Right atrium auricular region (tissue), 2 donors: ENCODE results near the gene CAPRIN1. TPM values are rescaled to one million over a fixed set of nuclear protein-coding genes. Genes with fewer than 3 reads are reported as not detected.

Experiments used
- DNase-seq: peaks from one replicate; pipeline ENCODE4 v3.0.0-alpha.2; 2019; ENCODE audit warnings: low spot score
- H3K27ac ChIP-seq, 2 donors: fragments of 200-600 bp; sonication (generic); 1 replicate in 1 of 2; 2 replicates in 1 of 2; pipeline ENCODE4 v1.5.1; 2016 to 2019
- H3K27me3 ChIP-seq, 2 donors: fragments of 200-600 bp; sonication (generic); one replicate each; pipeline versions ENCODE4 v1.5.1 to v1.6.0; 2017 to 2019
- H3K36me3 ChIP-seq: fragments of 200-600 bp; sonication (generic); one replicate; pipeline ENCODE4 v1.5.1; 2016
- H3K4me1 ChIP-seq, 2 donors: fragments of 200-600 bp; sonication (generic); one replicate each; pipeline versions ENCODE4 v1.5.1 to v1.6.0; 2017 to 2019
- H3K4me3 ChIP-seq, 2 donors: fragments of 200-600 bp; sonication (generic); 1 replicate in 1 of 2; 2 replicates in 1 of 2; pipeline ENCODE4 v1.5.1; 2017 to 2019; ENCODE audit warnings: mild to moderate bottlenecking in 1 of 2, moderate library complexity in 1 of 2
- H3K9me3 ChIP-seq, 2 donors: fragments of 200-600 bp; sonication (generic); one replicate each; pipeline ENCODE4 v1.5.1; 2019
- total RNA-seq, 2 donors: library from RNA; depleted of rRNA; stranded (reverse); fragments of >200 nt; gene quantifications; one replicate each; pipeline ENCODE4 v1.1.0, GENCODE V29; 2016
- TF ChIP-seq, protein P1 (sequence below), 2 donors: fragments of 200-600 bp; sonication (generic); IDR thresholded peaks; one replicate each; pipeline ENCODE4 v1.5.1; 2019; ENCODE audit warnings: antibody characterized with exemption in 2 of 2

CAPRIN1 gene
- total RNA-seq, 2 donors from 2014 or later = 80.1 to 102 TPM

DNA sequence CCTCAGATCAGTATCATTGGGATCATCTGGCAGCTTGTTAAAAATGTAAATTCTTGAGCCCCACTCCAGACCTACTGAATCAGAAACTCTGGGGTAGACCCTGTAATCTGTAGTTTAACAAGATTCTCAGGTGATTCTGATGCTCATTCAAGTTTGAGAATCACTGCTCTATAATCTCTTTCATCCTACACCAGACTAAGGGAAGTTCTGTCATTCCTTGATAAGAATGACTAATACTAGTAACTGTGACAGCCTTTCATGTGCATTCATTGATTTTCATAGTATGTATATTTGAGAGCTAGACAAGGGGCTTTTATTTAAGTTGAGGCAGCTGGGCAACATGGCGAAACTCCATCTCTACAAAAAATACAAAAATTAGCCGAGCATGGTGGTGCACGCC, 83.9 kb downstream of the CAPRIN1 start:
- H3K4me1 ChIP-seq = peaks cover 0 to 7% of the 10 kb centered on the region in 2 donors
- H3K27ac ChIP-seq = no peak overlapping the region
- H3K9me3 ChIP-seq = no peaks in the 10 kb centered on the region
- no peaks in the 10 kb centered on the region for H3K27me3 ChIP-seq
- TF ChIP-seq, protein P1, sequence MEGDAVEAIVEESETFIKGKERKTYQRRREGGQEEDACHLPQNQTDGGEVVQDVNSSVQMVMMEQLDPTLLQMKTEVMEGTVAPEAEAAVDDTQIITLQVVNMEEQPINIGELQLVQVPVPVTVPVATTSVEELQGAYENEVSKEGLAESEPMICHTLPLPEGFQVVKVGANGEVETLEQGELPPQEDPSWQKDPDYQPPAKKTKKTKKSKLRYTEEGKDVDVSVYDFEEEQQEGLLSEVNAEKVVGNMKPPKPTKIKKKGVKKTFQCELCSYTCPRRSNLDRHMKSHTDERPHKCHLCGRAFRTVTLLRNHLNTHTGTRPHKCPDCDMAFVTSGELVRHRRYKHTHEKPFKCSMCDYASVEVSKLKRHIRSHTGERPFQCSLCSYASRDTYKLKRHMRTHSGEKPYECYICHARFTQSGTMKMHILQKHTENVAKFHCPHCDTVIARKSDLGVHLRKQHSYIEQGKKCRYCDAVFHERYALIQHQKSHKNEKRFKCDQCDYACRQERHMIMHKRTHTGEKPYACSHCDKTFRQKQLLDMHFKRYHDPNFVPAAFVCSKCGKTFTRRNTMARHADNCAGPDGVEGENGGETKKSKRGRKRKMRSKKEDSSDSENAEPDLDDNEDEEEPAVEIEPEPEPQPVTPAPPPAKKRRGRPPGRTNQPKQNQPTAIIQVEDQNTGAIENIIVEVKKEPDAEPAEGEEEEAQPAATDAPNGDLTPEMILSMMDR (IDR thresholded peaks at IDR 0.05) = no peak
- H3K36me3 ChIP-seq = peaks cover 95% of the 10 kb centered on the region
- no peak for DNase-seq
- H3K4me3 ChIP-seq = no peak overlapping the region

DNA sequence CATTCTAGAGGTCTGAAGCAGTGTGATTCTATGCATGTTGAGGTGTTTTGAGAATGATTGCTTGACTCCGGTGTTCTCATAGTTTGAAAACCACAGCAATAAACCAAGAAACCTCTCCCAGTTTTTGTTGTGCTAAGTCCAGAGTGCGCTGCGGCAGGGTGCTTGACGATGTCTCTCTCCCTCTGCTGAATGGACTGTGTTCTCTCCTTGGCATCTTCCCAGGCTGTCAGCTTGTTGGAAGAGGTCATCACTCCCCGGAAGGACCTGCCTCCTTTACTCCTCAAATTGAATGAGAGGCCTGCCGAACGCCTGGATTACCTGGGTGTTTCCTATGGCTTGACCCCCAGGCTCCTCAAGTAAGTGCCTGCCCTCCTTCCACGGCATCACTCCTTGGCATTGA, 84.9 kb downstream of the CAPRIN1 start:
- H3K27me3 ChIP-seq = no peaks in the 10 kb centered on the region
- TF ChIP-seq, protein P1 (IDR thresholded peaks at IDR 0.05) = no peak
- H3K4me1 ChIP-seq = peaks cover 0 to 7% of the 10 kb centered on the region in 2 donors
- no peak overlapping the region for H3K4me3 ChIP-seq
- H3K9me3 ChIP-seq = no peaks in the 10 kb centered on the region
- H3K27ac ChIP-seq = no peak overlapping the region
- DNase-seq = no peak
- peaks cover 95% of the 10 kb centered on the region for H3K36me3 ChIP-seq

DNA sequence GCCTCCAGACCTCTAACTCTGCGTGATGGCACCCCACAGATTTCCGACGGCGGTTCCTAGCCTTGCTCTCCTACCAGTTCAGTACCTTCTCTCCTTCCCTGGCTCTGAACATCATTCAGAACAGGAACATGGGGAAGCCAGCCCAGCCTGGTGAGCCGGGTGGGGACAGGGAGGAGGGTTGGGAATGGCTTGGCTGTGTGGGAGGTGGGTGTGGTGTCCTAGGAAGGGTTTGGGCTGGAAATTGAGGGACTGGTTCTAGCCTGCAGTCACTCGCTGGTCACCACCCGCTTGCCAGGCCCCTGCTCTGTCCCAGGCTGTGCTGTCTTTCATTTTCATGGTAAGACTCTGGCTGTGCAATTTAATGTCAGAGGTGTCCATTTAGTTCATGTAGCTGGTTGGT, 87.8 kb downstream of the CAPRIN1 start:
- DNase-seq = no peak
- H3K27me3 ChIP-seq = no peaks in the 10 kb centered on the region
- peaks cover 99% of the 10 kb centered on the region for H3K36me3 ChIP-seq
- TF ChIP-seq, protein P1 (IDR thresholded peaks at IDR 0.05) = no peak
- H3K9me3 ChIP-seq = no peaks in the 10 kb centered on the region
- H3K4me1 ChIP-seq = peaks cover 0 to 11% of the 10 kb centered on the region in 2 donors
- H3K4me3 ChIP-seq = no peak overlapping the region
- H3K27ac ChIP-seq = no peak overlapping the region

GRCh38 chr11:34140149-34140548, 88.6 kb downstream of the CAPRIN1 start:
- H3K9me3 ChIP-seq = no peaks in the 10 kb centered on the region
- H3K4me1 ChIP-seq = peaks cover 0 to 11% of the 10 kb centered on the region in 2 donors
- no peaks in the 10 kb centered on the region for H3K27me3 ChIP-seq
- no peak for DNase-seq
- TF ChIP-seq, protein P1 (IDR thresholded peaks at IDR 0.05) = no peak
- no peak overlapping the region for H3K27ac ChIP-seq
- peaks cover 99% of the 10 kb centered on the region for H3K36me3 ChIP-seq
- H3K4me3 ChIP-seq = no peak overlapping the region

DNA sequence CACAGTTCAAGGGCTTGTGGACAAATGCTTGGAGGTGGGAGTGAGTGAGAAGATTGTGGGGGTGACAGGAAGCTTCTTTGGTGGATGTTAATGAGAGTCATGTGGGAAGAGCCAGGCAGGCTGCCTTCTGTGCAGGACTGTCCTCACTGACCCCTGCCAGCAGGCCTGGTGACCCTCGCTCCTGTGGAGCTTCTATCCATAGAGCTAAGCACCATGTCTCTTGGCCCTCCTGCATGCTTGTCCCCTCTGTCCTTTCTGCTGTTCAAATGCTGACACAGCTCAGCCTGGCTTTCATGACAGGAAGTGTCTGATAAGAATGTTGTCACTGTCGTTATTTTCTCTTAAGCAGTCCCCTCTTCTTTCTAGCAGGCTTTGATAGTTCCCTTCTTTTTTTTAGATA, 91.5 kb downstream of the CAPRIN1 start:
- Histone ChIP-seq H3K4me1 (peaks cover 0 to 11% of the 10 kb centered on the region in 2 donors), H3K27me3 (no peaks in the 10 kb centered on the region), H3K27ac (no peak overlapping the region), H3K36me3 (peaks cover 99% of the 10 kb centered on the region), H3K4me3 (no peak overlapping the region), H3K9me3 (no peaks in the 10 kb centered on the region)
- DNase-seq = no peak
- TF ChIP-seq, protein P1 (IDR thresholded peaks at IDR 0.05) = no peak

DNA sequence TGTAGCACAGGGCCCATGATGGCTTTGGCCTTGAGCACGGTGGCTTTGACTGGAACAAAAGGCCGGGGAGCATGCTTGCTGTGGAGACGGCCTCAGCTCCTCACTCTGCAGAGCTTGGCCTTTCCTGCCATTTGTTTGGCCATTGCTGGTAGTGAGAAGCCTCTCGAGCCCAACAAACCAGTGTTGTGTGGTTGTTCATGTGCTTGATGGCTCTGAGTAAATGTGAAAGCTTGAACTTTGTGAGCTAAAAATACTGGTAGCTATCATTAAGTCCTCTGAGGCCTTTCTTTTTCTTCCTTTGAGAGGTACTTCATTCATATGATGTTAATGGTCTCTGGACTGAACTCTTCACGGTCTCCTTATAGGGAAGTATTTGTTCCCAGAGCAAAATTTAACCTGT, 93.5 kb downstream of the CAPRIN1 start:
- Histone ChIP-seq H3K36me3 (peaks cover 97% of the 10 kb centered on the region), H3K9me3 (no peaks in the 10 kb centered on the region), H3K27me3 (no peaks in the 10 kb centered on the region), H3K4me1 (peaks cover 0 to 11% of the 10 kb centered on the region in 2 donors), H3K4me3 (no peak overlapping the region), H3K27ac (no peak overlapping the region)
- TF ChIP-seq, protein P1 (IDR thresholded peaks at IDR 0.05) = no peak
- no peak for DNase-seq
